Lower leg skin (tissue), 4 donors: ENCODE data around the gene THADA. TPM values are rescaled to one million over a fixed set of nuclear protein-coding genes. Genes with fewer than 3 reads are reported as not detected.

ENCODE experiments used
- DNase-seq, 2 donors: peaks; one replicate each; pipeline ENCODE4 v3.0.0-alpha.2; 2019; ENCODE audit warnings: low spot score in 2 of 2
- H3K4me3 ChIP-seq: fragments of 200-600 bp; sonication (generic); 2 replicates; pipeline ENCODE4 v1.5.1; 2017; ENCODE audit warnings: mild to moderate bottlenecking, low read depth; ENCODE audit not compliant: poor library complexity, severe bottlenecking
- POLR2A ChIP-seq, 2 donors: fragments of 450-650 bp; IDR thresholded peaks; one replicate each; pipeline ENCODE4 v1.6.1; 2016 to 2017; ENCODE audit warnings: antibody characterized with exemption in 2 of 2, mild to moderate bottlenecking in 1 of 2, moderate library complexity in 1 of 2
- WGBS, 2 donors: methylation state at CpG; one replicate each; pipeline ENCODE4 v1.1.5; 2018; 5-methylcytosine and 5-hydroxymethylcytosine counted together
- intact Hi-C: fragments of 100-400 bp; cut with DNase I; formaldehyde crosslinking; loops from one replicate; pipeline ENCODE4 v1.15.0; 2023; ENCODE audit warnings: low total_unique reads
- total RNA-seq, 4 donors: library from RNA; depleted of rRNA; stranded (reverse); fragments of >200 nt; gene quantifications; one replicate each; pipeline ENCODE4 v1.1.0, GENCODE V29; 2016
- TF ChIP-seq, protein P1 (sequence below), 3 donors: fragments of 450-650 bp; IDR thresholded peaks; one replicate each; pipeline ENCODE4 v1.5.1; 2016; ENCODE audit warnings: antibody characterized with exemption in 3 of 3, mild to moderate bottlenecking in 3 of 3, moderate library complexity in 2 of 3

Gene THADA
- total RNA-seq, 4 donors from 2014 or later, result 19.5 to 26.4 (median 22.2) TPM

DNA sequence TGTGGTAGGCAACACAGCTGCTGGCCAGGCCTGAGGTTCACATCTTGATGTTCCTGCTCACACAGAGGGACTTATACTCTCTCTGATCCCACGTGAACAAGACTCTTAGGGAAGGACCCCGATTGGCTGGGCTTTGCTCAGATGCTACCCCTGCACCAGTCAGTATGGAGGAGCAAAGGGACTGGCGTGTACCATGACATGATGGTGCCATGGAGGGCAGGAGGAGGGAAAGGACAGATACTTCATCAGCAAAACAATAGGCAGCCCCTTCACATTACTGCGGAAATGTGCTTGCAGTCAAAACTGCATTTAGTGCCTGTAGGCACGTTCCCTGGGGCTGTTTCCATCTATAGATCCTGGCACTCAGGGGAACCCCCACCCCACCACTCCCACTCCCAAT, 412.1 kb downstream of the THADA start:
- WGBS, 2 donors, result 75 to 84% methylated on average over 5 of the region's 5 CpGs
- H3K4me3 ChIP-seq, result no peak overlapping the region
- no peak for DNase-seq
- intact Hi-C loops, result no loop called here
- TF ChIP-seq, protein P1, sequence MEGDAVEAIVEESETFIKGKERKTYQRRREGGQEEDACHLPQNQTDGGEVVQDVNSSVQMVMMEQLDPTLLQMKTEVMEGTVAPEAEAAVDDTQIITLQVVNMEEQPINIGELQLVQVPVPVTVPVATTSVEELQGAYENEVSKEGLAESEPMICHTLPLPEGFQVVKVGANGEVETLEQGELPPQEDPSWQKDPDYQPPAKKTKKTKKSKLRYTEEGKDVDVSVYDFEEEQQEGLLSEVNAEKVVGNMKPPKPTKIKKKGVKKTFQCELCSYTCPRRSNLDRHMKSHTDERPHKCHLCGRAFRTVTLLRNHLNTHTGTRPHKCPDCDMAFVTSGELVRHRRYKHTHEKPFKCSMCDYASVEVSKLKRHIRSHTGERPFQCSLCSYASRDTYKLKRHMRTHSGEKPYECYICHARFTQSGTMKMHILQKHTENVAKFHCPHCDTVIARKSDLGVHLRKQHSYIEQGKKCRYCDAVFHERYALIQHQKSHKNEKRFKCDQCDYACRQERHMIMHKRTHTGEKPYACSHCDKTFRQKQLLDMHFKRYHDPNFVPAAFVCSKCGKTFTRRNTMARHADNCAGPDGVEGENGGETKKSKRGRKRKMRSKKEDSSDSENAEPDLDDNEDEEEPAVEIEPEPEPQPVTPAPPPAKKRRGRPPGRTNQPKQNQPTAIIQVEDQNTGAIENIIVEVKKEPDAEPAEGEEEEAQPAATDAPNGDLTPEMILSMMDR (IDR thresholded peaks at IDR 0.05), result no peak
- no peak for TF ChIP-seq POLR2A (IDR thresholded peaks at IDR 0.05)

DNA sequence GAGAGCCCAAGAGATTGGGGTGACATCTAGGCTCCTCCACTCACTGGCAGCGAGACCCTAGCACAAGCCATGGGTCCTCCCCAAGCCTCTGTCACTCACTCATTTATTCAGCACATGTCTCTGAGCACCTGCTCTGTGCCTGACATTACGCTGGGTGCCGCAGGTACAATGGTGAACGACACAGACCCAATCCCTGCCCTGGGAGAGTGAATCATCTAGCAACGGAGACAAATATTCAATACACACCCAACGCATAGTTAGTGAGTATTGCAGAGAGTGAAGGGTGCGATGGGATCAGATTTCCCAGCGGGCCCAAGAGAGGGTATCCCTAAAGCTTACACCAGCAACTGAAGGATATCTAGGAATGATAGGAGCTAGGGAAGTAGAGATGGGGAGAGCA, 414.9 kb downstream of the THADA start:
- TF ChIP-seq, protein P1 (IDR thresholded peaks at IDR 0.05), result no peak
- TF ChIP-seq POLR2A (IDR thresholded peaks at IDR 0.05), result no peak
- H3K4me3 ChIP-seq, result no peak overlapping the region
- no peak for DNase-seq
- intact Hi-C loops, result no loop called here
- 74 to 83% methylated on average over 8 of the region's 8 CpGs for WGBS, 2 donors

Other genes starting within 250 kb of the THADA start
- gene PLEKHH2, start 41.2 kb upstream of the THADA start, total RNA-seq, result 10 to 100 TPM; 10.4 to 17.6 (median 15.4) TPM
- gene C1GALT1C1L, start 80.4 kb upstream of the THADA start, total RNA-seq, result under 1 TPM in 3 of 4 donors, not detected in 1; 0.30 to 0.51 (median 0.36) TPM
- gene DYNC2LI1, start 178.0 kb upstream of the THADA start, total RNA-seq, result 10 to 100 TPM; 13.6 to 20.4 (median 17.7) TPM
- gene ABCG5, start 242.8 kb upstream of the THADA start, total RNA-seq, result not detected
- not detected for gene ABCG8, start 242.9 kb upstream of the THADA start, total RNA-seq